Measurements from ENCODE around the gene ARHGEF6.
A peak's percentile ranks its signal among the peaks of the same experiment; 100 is the strongest.

Gene ARHGEF6

DNA sequence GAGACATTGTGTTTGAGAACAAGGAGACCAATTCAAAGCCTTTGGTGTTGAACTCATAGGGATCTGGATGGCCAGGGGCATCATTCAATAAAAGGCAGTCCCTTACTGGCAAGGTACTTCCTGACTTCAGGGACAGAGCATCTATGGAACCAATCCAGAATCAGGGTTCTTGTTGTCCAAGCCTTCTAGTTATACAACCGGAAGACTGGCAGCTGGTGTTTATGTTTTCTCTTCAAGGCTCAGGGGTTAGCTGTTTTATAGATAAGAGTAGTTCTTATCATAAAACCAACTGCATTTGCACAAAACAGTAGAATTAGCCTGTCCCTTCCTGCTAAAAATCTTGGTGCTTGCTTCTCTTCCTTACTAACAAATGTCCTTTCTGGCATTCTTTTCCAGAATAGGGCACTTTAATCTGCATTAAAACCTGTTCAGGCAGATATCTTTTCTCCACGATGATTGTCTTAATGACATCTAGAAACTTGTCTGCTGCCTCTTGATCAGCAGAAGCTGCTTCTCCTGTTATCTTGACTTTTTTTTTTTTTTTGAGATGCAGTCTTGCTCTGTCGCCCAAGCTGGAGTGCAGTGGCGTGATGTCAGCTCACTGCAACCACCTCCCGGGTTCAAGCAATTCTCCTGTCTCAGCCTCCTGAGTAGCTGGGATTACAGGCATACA, 38.4 kb upstream of the ARHGEF6 start:
- Histone ChIP-seq H4K8ac (ENCODE audit: low read length) (no peak overlapping the region), H2BK15ac (ENCODE audit: low read depth, poor library complexity, severe bottlenecking) (no peak overlapping the region), H3K14ac (ENCODE audit: low read length in 2 of 2) (no peak overlapping the region), H2BK120ac (ENCODE audit: low read depth, low read length) (no peak overlapping the region), H4K91ac (ENCODE audit: low read length) (no peak overlapping the region), H3K4me2 (ENCODE audit: low read length, poor library complexity, severe bottlenecking) (no peak overlapping the region), H3K23ac (ENCODE audit: low read length in 2 of 2) (no peak overlapping the region), H3K79me1 (replicated peaks; ENCODE audit: low read length, poor library complexity, severe bottlenecking) (no peaks in the 10 kb centered on the region), H3K18ac (ENCODE audit: low read depth in 1 of 2, low read length in 2 of 2) (no peak overlapping the region), H2AK5ac (ENCODE audit: low read length, severe bottlenecking) (no peak overlapping the region), H3K9me3 (ENCODE audit: control insufficient read depth, low read length) (no peaks in the 10 kb centered on the region), H3K4me3 (ENCODE audit: insufficient read depth in 1 of 2, low read depth in 1 of 2, low read length in 2 of 2) (no peak overlapping the region), H3K36me3 (ENCODE audit: control insufficient read depth in 1 of 2, insufficient read depth in 2 of 2, low read depth in 1 of 2, low read length in 2 of 2) (peaks cover 0 to 9% of the 10 kb centered on the region in 2 experiments), H3K4ac (ENCODE audit: low read depth in 1 of 2, low read length in 2 of 2) (no peak overlapping the region), H2AFZ (ENCODE audit: low read depth, low read length) (no peak overlapping the region), H2BK5ac (ENCODE audit: low read depth, low read length, poor library complexity, severe bottlenecking) (no peak overlapping the region), H3K27me3 (ENCODE audit: control insufficient read depth in 1 of 2, insufficient read depth in 1 of 2, low read length in 2 of 2) (no peaks in the 10 kb centered on the region), H3K9ac (ENCODE audit: low read length) (no peak overlapping the region), H3K27ac (ENCODE audit: low read length, poor library complexity, severe bottlenecking) (no peak overlapping the region), H2BK12ac (ENCODE audit: low read length in 2 of 2) (no peak overlapping the region), H3K4me1 (ENCODE audit: control insufficient read depth, insufficient read depth, low read depth, low read length) (no peaks in the 10 kb centered on the region)
- WGBS, result 56% methylated on average over 2 of the region's 5 CpGs
- no peak for DNase-seq

DNA sequence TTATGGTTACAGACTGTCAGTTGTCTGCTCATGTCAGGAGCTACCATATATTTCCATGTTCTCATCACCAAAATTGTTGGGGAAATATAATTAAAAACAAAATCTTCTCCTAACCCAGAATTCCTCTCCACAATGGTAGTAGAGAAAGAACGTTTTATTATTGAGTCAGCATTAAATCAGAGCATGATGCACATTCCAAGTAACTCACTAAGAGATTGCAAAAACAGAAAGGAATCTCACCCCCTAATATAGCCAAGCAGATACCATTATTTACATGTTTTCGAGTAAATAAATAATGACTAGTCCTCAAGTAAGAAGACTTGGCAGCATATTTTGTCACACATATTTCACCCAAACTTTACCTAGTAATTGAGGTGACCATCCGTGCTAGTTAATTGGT, 36.2 kb upstream of the ARHGEF6 start:
- no peak overlapping the region for H3K4me3 ChIP-seq (ENCODE audit: insufficient read depth in 1 of 2, low read depth in 1 of 2, low read length in 2 of 2)
- H2AFZ ChIP-seq (ENCODE audit: low read depth, low read length), result no peak overlapping the region
- no peak overlapping the region for H2BK15ac ChIP-seq (ENCODE audit: low read depth, poor library complexity, severe bottlenecking)
- no peak overlapping the region for H2BK12ac ChIP-seq (ENCODE audit: low read length in 2 of 2)
- H3K4me1 ChIP-seq (ENCODE audit: control insufficient read depth, insufficient read depth, low read depth, low read length), result no peaks in the 10 kb centered on the region
- no peak overlapping the region for H3K27ac ChIP-seq (ENCODE audit: low read length, poor library complexity, severe bottlenecking)
- H4K91ac ChIP-seq (ENCODE audit: low read length), result no peak overlapping the region
- DNase-seq, result peak; percentile 8
- H3K79me1 ChIP-seq (replicated peaks; ENCODE audit: low read length, poor library complexity, severe bottlenecking), result no peaks in the 10 kb centered on the region
- H2AK5ac ChIP-seq (ENCODE audit: low read length, severe bottlenecking), result no peak overlapping the region
- H2BK5ac ChIP-seq (ENCODE audit: low read depth, low read length, poor library complexity, severe bottlenecking), result no peak overlapping the region
- H3K18ac ChIP-seq (ENCODE audit: low read depth in 1 of 2, low read length in 2 of 2), result no peak overlapping the region
- no peak overlapping the region for H3K14ac ChIP-seq (ENCODE audit: low read length in 2 of 2)
- no peak overlapping the region for H3K23ac ChIP-seq (ENCODE audit: low read length in 2 of 2)
- peaks cover 0 to 9% of the 10 kb centered on the region in 2 experiments for H3K36me3 ChIP-seq (ENCODE audit: control insufficient read depth in 1 of 2, insufficient read depth in 2 of 2, low read depth in 1 of 2, low read length in 2 of 2)
- H3K4me2 ChIP-seq (ENCODE audit: low read length, poor library complexity, severe bottlenecking), result no peak overlapping the region
- WGBS, result no CpG with 5 or more reads among the region's 3 CpGs
- H2BK120ac ChIP-seq (ENCODE audit: low read depth, low read length), result no peak overlapping the region
- no peak overlapping the region for H4K8ac ChIP-seq (ENCODE audit: low read length)
- H3K4ac ChIP-seq (ENCODE audit: low read depth in 1 of 2, low read length in 2 of 2), result no peak overlapping the region
- no peaks in the 10 kb centered on the region for H3K9me3 ChIP-seq (ENCODE audit: control insufficient read depth, low read length)
- H3K27me3 ChIP-seq (ENCODE audit: control insufficient read depth in 1 of 2, insufficient read depth in 1 of 2, low read length in 2 of 2), result no peaks in the 10 kb centered on the region
- H3K9ac ChIP-seq (ENCODE audit: low read length), result no peak overlapping the region

- no peak for DNase-seq
- no peak overlapping the region for H3K18ac ChIP-seq (ENCODE audit: low read depth in 1 of 2, low read length in 2 of 2)
- no peaks in the 10 kb centered on the region for H3K9me3 ChIP-seq (ENCODE audit: control insufficient read depth, low read length)
- no peak overlapping the region for H3K14ac ChIP-seq (ENCODE audit: low read length in 2 of 2)
- H3K4me1 ChIP-seq (ENCODE audit: control insufficient read depth, insufficient read depth, low read depth, low read length), result no peaks in the 10 kb centered on the region
- H3K27ac ChIP-seq (ENCODE audit: low read length, poor library complexity, severe bottlenecking), result no peak overlapping the region
- H3K4ac ChIP-seq (ENCODE audit: low read depth in 1 of 2, low read length in 2 of 2), result no peak overlapping the region
- no peak overlapping the region for H2AFZ ChIP-seq (ENCODE audit: low read depth, low read length)
- no CpG with 5 or more reads among the region's 3 CpGs for WGBS
- no peak overlapping the region for H3K4me3 ChIP-seq (ENCODE audit: insufficient read depth in 1 of 2, low read depth in 1 of 2, low read length in 2 of 2)
- no peak overlapping the region for H3K4me2 ChIP-seq (ENCODE audit: low read length, poor library complexity, severe bottlenecking)
- H2BK5ac ChIP-seq (ENCODE audit: low read depth, low read length, poor library complexity, severe bottlenecking), result no peak overlapping the region
- H4K8ac ChIP-seq (ENCODE audit: low read length), result no peak overlapping the region
- H4K91ac ChIP-seq (ENCODE audit: low read length), result no peak overlapping the region
- H2BK120ac ChIP-seq (ENCODE audit: low read depth, low read length), result no peak overlapping the region
- no peak overlapping the region for H2BK15ac ChIP-seq (ENCODE audit: low read depth, poor library complexity, severe bottlenecking)
- no peak overlapping the region for H3K23ac ChIP-seq (ENCODE audit: low read length in 2 of 2)
- H2AK5ac ChIP-seq (ENCODE audit: low read length, severe bottlenecking), result no peak overlapping the region
- no peaks in the 10 kb centered on the region for H3K27me3 ChIP-seq (ENCODE audit: control insufficient read depth in 1 of 2, insufficient read depth in 1 of 2, low read length in 2 of 2)
- peaks cover 0 to 9% of the 10 kb centered on the region in 2 experiments for H3K36me3 ChIP-seq (ENCODE audit: control insufficient read depth in 1 of 2, insufficient read depth in 2 of 2, low read depth in 1 of 2, low read length in 2 of 2)
- no peak overlapping the region for H3K9ac ChIP-seq (ENCODE audit: low read length)
- no peaks in the 10 kb centered on the region for H3K79me1 ChIP-seq (replicated peaks; ENCODE audit: low read length, poor library complexity, severe bottlenecking)
- H2BK12ac ChIP-seq (ENCODE audit: low read length in 2 of 2), result no peak overlapping the region
Observed at GRCh38 chrX:136814847-136815750, 34.4 kb upstream of the ARHGEF6 start.

- peak; percentile 35 for DNase-seq
- H4K91ac ChIP-seq (ENCODE audit: low read length), result no peak overlapping the region
Observed at GRCh38 chrX:136812286-136812685, 31.6 kb upstream of the ARHGEF6 start.

More at GRCh38 chrX:136812286-136812685, 31.6 kb upstream of the ARHGEF6 start:
- Histone ChIP-seq H3K4ac (ENCODE audit: low read depth in 1 of 2, low read length in 2 of 2) (no peak overlapping the region), H3K18ac (ENCODE audit: low read depth in 1 of 2, low read length in 2 of 2) (no peak overlapping the region), H2BK12ac (ENCODE audit: low read length in 2 of 2) (no peak overlapping the region), H2BK5ac (ENCODE audit: low read depth, low read length, poor library complexity, severe bottlenecking) (no peak overlapping the region), H3K9me3 (ENCODE audit: control insufficient read depth, low read length) (no peaks in the 10 kb centered on the region), H3K9ac (ENCODE audit: low read length) (no peak overlapping the region), H3K27me3 (ENCODE audit: control insufficient read depth in 1 of 2, insufficient read depth in 1 of 2, low read length in 2 of 2) (no peaks in the 10 kb centered on the region), H3K4me1 (ENCODE audit: control insufficient read depth, insufficient read depth, low read depth, low read length) (no peaks in the 10 kb centered on the region), H2AFZ (ENCODE audit: low read depth, low read length) (no peak overlapping the region), H4K8ac (ENCODE audit: low read length) (no peak overlapping the region), H3K4me2 (ENCODE audit: low read length, poor library complexity, severe bottlenecking) (no peak overlapping the region), H3K14ac (ENCODE audit: low read length in 2 of 2) (no peak overlapping the region), H2AK5ac (ENCODE audit: low read length, severe bottlenecking) (no peak overlapping the region), H3K36me3 (ENCODE audit: control insufficient read depth in 1 of 2, insufficient read depth in 2 of 2, low read depth in 1 of 2, low read length in 2 of 2) (no peaks in the 10 kb centered on the region), H3K27ac (ENCODE audit: low read length, poor library complexity, severe bottlenecking) (no peak overlapping the region), H2BK120ac (ENCODE audit: low read depth, low read length) (no peak overlapping the region), H3K23ac (ENCODE audit: low read length in 2 of 2) (no peak overlapping the region), H3K79me1 (replicated peaks; ENCODE audit: low read length, poor library complexity, severe bottlenecking) (no peaks in the 10 kb centered on the region), H3K4me3 (ENCODE audit: insufficient read depth in 1 of 2, low read depth in 1 of 2, low read length in 2 of 2) (no peak overlapping the region), H2BK15ac (ENCODE audit: low read depth, poor library complexity, severe bottlenecking) (no peak overlapping the region)
- WGBS, result no CpG with 5 or more reads among the region's 1 CpG

Measured in mesenchymal stem cell (in vitro differentiated cells and primary cell).